GM12878 (cell line): ENCODE measurements around the gene DUS1L. TPM values are rescaled to one million over a fixed set of nuclear protein-coding genes. Genes with fewer than 3 reads are reported as not detected.

Experiments
- ATAC-seq: fragments of 200-7000 bp; cut with Tn5 transposase; 3 replicates; pipeline ENCODE4 v1.9.1; 2020; ENCODE audit warnings: mild to moderate bottlenecking, moderate library complexity
- BruUV-seq: library from RNA; stranded (reverse); fragments of 400-500 nt; replicated peaks from 2 replicates; lab custom pipeline; 2021; lab: Mats Ljungman, UMichigan
- CTCF ChIA-PET: fragments of 300-600 bp; sonication (Branson Sonifier 250); formaldehyde crosslinking; extraction: SDS; loops from one replicate; lab custom pipeline; 2021; ENCODE audit warnings: inconsistent platforms; lab: Yijun Ruan, JAX
- POLR2A ChIA-PET: fragments of 350-600 bp; formaldehyde crosslinking; extraction: SDS; loops from one replicate; lab custom pipeline; 2021; ENCODE audit warnings: inconsistent platforms; lab: Charles Lee
- RAD21 ChIA-PET: fragments of 300-600 bp; sonication (Branson Sonifier 250); formaldehyde crosslinking; loops from one replicate; lab custom pipeline; 2023; ENCODE audit warnings: antibody characterized with exemption; ENCODE audit not compliant: unreplicated experiment; lab: Charles Lee
- SMC1A ChIA-PET: fragments of 300-600 bp; sonication (Branson Sonifier 250); formaldehyde crosslinking; loops from one replicate; lab custom pipeline; 2023; ENCODE audit not compliant: unreplicated experiment, uncharacterized antibody; lab: Charles Lee
- DNase-seq: peaks from one replicate; pipeline ENCODE4 v3.0.0-alpha.2; 2011; ENCODE audit warnings: low read depth, low spot score
- FAIRE-seq: peaks from 3 replicates; lab custom pipeline; 2011; peaks lifted over from hg19 to GRCh38; lab: Jason Lieb, UNC
- H2AFZ ChIP-seq: 2 replicates; pipeline ENCODE4 v1.6.0; 2011; ENCODE audit warnings: low read depth, low read length, control low read depth; ENCODE audit not compliant: control insufficient read depth
- H3K27ac ChIP-seq: 2 replicates; pipeline ENCODE4 v1.5.1; 2011; ENCODE audit warnings: control low read depth; ENCODE audit not compliant: control insufficient read depth, insufficient read depth
- H3K27me3 ChIP-seq, 2 experiments: replicated peaks in 1 of 2; 2 replicates each; pipeline versions ENCODE4 v1.6.0 to v1.6.1; 2011; ENCODE audit warnings: low read length in 1 of 2; ENCODE audit not compliant: control insufficient read depth in 2 of 2, insufficient read depth in 2 of 2
- H3K36me3 ChIP-seq, 2 experiments: 2 replicates each; pipeline ENCODE4 v1.5.1; 2011; ENCODE audit warnings: low read length in 1 of 2; ENCODE audit not compliant: control insufficient read depth in 2 of 2, insufficient read depth in 2 of 2
- H3K4me1 ChIP-seq: 2 replicates; pipeline ENCODE4 v1.6.1; 2011; ENCODE audit warnings: mild to moderate bottlenecking, low read length, moderate library complexity, mixed read lengths; ENCODE audit not compliant: control insufficient read depth, insufficient read depth
- H3K4me2 ChIP-seq: 2 replicates; pipeline ENCODE4 v1.6.0; 2011; ENCODE audit warnings: control low read depth; ENCODE audit not compliant: control insufficient read depth, insufficient read depth
- H3K4me3 ChIP-seq: fragments of 200-600 bp; sonication (generic); 2 replicates; pipeline ENCODE4 v1.5.1; 2016
- H3K79me2 ChIP-seq: 2 replicates; pipeline ENCODE4 v1.6.0; 2011; ENCODE audit warnings: low read length; ENCODE audit not compliant: control insufficient read depth, insufficient read depth
- H3K9ac ChIP-seq: 2 replicates; pipeline ENCODE4 v1.8.0; 2011; ENCODE audit warnings: low read length, control low read depth, mixed read lengths; ENCODE audit not compliant: control insufficient read depth, insufficient read depth
- H3K9me3 ChIP-seq: replicated peaks from 3 replicates; pipeline ENCODE4 v1.5.1; 2011; ENCODE audit warnings: mild to moderate bottlenecking, low read length; ENCODE audit not compliant: control insufficient read depth, insufficient read depth
- H4K20me1 ChIP-seq: 2 replicates; pipeline ENCODE4 v1.6.0; 2011; ENCODE audit not compliant: control insufficient read depth, insufficient read depth
- CREB1 ChIP-seq: IDR thresholded peaks from 2 replicates; pipeline ENCODE4 v1.6.1; 2012; ENCODE audit warnings: low read depth, mild to moderate bottlenecking, inconsistent platforms
- EGR1 ChIP-seq, 2 experiments: IDR thresholded peaks; 1 replicate in 1 of 2; 2 replicates in 1 of 2; pipeline ENCODE4 v1.6.1; 2011 to 2012; ENCODE audit warnings: low read depth in 2 of 2, low read length in 2 of 2, borderline replicate concordance in 1 of 2, mild to moderate bottlenecking in 1 of 2, moderate library complexity in 1 of 2
- EP300 ChIP-seq, 2 experiments: fragments of 150-350 bp in 1 of 2; IDR thresholded peaks; 2 replicates each; pipeline ENCODE4 v1.6.1; 2011 to 2012; ENCODE audit warnings: low read depth in 2 of 2, low read length in 2 of 2, borderline replicate concordance in 1 of 2, improper control_type of control experiment in 1 of 2, inconsistent platforms in 1 of 2; ENCODE audit not compliant: control insufficient read depth in 1 of 2
- KLF5 ChIP-seq: fragments of 450-650 bp; IDR thresholded peaks from 2 replicates; pipeline ENCODE4 v1.6.1; 2014; ENCODE audit warnings: mild to moderate bottlenecking; ENCODE audit not compliant: partially characterized antibody
- MTA2 ChIP-seq: fragments of 450-650 bp; IDR thresholded peaks from 2 replicates; pipeline ENCODE4 v1.6.1; 2016; ENCODE audit warnings: low read depth, mild to moderate bottlenecking, moderate library complexity
- NBN ChIP-seq: fragments of 450-650 bp; IDR thresholded peaks from 2 replicates; pipeline ENCODE4 v1.6.1; 2016
- NR2C1 ChIP-seq: fragments of 450-650 bp; IDR thresholded peaks from 2 replicates; pipeline ENCODE4 v1.6.1; 2017; ENCODE audit warnings: antibody characterized with exemption, mild to moderate bottlenecking, moderate library complexity
- SUZ12 ChIP-seq: fragments of 200-600 bp; sonication (generic); IDR thresholded peaks from one replicate; pipeline ENCODE4 v1.6.1; 2018; ENCODE audit warnings: antibody characterized with exemption, mild to moderate bottlenecking; ENCODE audit not compliant: unreplicated experiment
- ZBED1 ChIP-seq: IDR thresholded peaks from 2 replicates; pipeline ENCODE4 v1.6.1; 2016; ENCODE audit warnings: borderline replicate concordance
- ZNF217 ChIP-seq: fragments of 450-650 bp; IDR thresholded peaks from 2 replicates; pipeline ENCODE4 v1.6.1; 2017; ENCODE audit warnings: antibody characterized with exemption, mild to moderate bottlenecking
- whole genome bisulfite sequencing: methylation state at CpG from one replicate; pipeline ENCODE4 v1.1.6; 2016; ENCODE audit warnings: low lambda C conversion rate; ENCODE audit not compliant: insufficient replicate concordance, insufficient coverage; ENCODE audit errors: missing lambda C conversion rate; 5-methylcytosine and 5-hydroxymethylcytosine counted together
- in situ Hi-C: fragments of 300-500 bp; cut with MboI; formaldehyde crosslinking; loops from 9 replicates; pipeline ENCODE4 v1.14.3; 2018; ENCODE audit warnings: mixed read lengths
- intact Hi-C: fragments of 100-400 bp; cut with micrococcal nuclease; formaldehyde crosslinking; loops from one replicate; pipeline ENCODE4 v1.14.2; 2022; ENCODE audit not compliant: unreplicated experiment
- polyA plus RNA-seq, 11 experiments: library from polyadenylated mRNA; depleted of rRNA in 4 of 11; unstranded in 6 of 11; stranded (reverse) in 5 of 11; fragments of >200 nt; fragmentation: Nextera tagmentation in 4 of 11; fragmentation: Illumina TruSeq in 1 of 11; extraction: Ambion mirVana in 4 of 11; extraction: Trizol in 1 of 11; gene quantifications; 1 replicate in 1 of 11; 2 replicates in 10 of 11; pipeline versions ENCODE4 v1.2.1 to v1.2.3, GENCODE V29; 2011 to 2016; ENCODE audit warnings: inconsistent platforms in 2 of 11, missing spikeins in 2 of 11, low read depth in 1 of 11
- total RNA-seq, 4 experiments: library from RNA; depleted of rRNA in 3 of 4; stranded (reverse); fragments of >200 nt in 3 of 4; fragmentation: Illumina TruSeq in 1 of 4; extraction: Trizol in 1 of 4; gene quantifications; 2 replicates each; pipeline versions ENCODE4 v1.2.1 to v1.2.3, GENCODE V29; 2013 to 2021
- TF ChIP-seq, protein P1 (sequence below): fragments of 450-650 bp; IDR thresholded peaks from 2 replicates; pipeline ENCODE4 v1.6.1; 2016; ENCODE audit warnings: mild to moderate bottlenecking
- TF ChIP-seq, protein P2 (sequence below): fragments of 450-650 bp; IDR thresholded peaks from 2 replicates; pipeline ENCODE4 v1.6.1; 2017; ENCODE audit warnings: mild to moderate bottlenecking, moderate library complexity
- TF ChIP-seq, protein P3 (sequence below): fragments of 150-350 bp; IDR thresholded peaks from 2 replicates; pipeline ENCODE4 v1.6.1; 2016; ENCODE audit warnings: low read depth, low read length

Gene DUS1L
- total and polyA plus RNA-seq, 10 of the 15 experiments (the other 5 are each of a cell fraction or from before 2014, with no cell fraction given), result 6.1 to 157 (median 44.5) TPM

DNA sequence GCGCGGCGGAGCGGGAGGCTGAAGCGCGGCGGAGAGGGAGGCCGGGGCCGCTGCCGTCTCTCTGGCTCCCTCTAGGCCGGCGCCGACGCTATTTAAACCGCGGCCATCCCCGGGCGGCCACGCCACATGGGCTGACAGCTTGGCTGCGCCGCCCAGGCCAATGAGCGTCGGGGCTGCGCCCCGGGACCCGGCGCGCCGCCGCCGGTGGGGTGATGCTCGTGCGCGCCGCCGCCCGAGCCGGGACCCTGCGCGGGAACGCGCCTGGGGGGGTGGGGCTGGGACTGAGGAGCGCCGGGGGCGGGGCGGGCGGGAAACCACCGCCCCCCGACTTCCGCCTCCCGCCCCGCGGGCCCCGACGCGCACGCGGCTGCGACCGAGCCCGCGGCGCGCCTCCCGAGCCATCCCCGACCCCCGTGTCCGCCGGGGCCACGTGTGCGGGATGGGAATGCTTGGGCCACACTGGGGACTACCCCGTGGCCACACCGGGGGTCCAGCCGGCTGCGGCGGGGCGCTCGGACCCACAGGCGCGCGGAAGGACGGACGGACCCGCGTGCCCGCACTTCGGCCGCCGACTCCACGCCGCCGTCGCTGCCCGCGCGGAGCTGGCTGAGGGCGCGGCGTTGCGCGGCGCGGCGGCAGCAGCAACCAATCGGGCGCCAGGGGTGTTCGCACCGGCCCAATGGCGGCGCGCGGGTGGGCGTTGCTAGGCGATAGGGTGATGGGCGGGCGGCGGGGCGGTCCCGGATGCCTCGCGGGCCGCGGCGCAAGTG is 32.8 kb upstream of the DUS1L start, which contains the start of gene FASN (continued):
- TF ChIP-seq, protein P1, sequence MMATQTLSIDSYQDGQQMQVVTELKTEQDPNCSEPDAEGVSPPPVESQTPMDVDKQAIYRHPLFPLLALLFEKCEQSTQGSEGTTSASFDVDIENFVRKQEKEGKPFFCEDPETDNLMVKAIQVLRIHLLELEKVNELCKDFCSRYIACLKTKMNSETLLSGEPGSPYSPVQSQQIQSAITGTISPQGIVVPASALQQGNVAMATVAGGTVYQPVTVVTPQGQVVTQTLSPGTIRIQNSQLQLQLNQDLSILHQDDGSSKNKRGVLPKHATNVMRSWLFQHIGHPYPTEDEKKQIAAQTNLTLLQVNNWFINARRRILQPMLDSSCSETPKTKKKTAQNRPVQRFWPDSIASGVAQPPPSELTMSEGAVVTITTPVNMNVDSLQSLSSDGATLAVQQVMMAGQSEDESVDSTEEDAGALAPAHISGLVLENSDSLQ, result peak; percentile 90
- TF ChIP-seq EGR1 (IDR thresholded peaks at IDR 0.05; ENCODE audit: borderline replicate concordance in 1 of 2, low read depth in 2 of 2, low read length in 2 of 2), result peak in 1 of 2 experiments; percentile 46; a peak in 1 of 3 replicates
- TF ChIP-seq EP300 (IDR thresholded peaks at IDR 0.05; ENCODE audit: borderline replicate concordance in 1 of 2, control insufficient read depth in 1 of 2, low read depth in 2 of 2, low read length in 2 of 2), result no peak
- no peak for TF ChIP-seq SUZ12
- no peak for TF ChIP-seq MTA2
- TF ChIP-seq CREB1, result peak; percentile 77
- TF ChIP-seq ZBED1, result no peak

DNA sequence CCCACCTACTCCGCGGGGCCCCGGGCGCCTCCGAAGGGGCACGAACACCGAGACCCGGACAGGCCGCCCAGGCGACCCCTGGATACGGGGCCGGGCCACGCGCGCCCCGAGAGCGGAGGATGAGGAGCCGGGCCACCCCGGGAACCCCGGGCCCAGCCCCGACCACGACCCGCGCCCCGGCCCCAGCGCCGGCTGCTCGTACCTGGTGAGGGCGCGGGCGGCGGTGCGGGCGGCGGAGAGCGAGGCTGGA is 32.2 kb upstream of the DUS1L start:
- H3K36me3 ChIP-seq, result peaks cover 8 to 25% of the 10 kb centered on the region in 2 experiments; a peak in 3 of 4 replicates
- peak overlapping the region; percentile 92 for H3K4me3 ChIP-seq
- CTCF ChIA-PET, result interaction anchor here (0.7 kb wide), 1 partner anchor 62 kb away, joined by 3 read pairs; no protein-coding TSS in a partner anchor
- H2AFZ ChIP-seq, result no peak overlapping the region
- H3K27me3 ChIP-seq, result no peaks in the 10 kb centered on the region
- H3K4me1 ChIP-seq, result peaks cover 17% of the 10 kb centered on the region
- no TSS peak for BruUV-seq
- in situ Hi-C loops, result no loop called here
- peak overlapping the region; percentile 93 for H3K9ac ChIP-seq
- RAD21 ChIA-PET, result interaction anchor here (1.1 to 1.2 kb wide), 2 partner anchors 9 to 60 kb away, joined by 3 to 5 read pairs; partner anchors contain the start of gene DCXR
- WGBS, result 2% methylated on average over 27 of the region's 36 CpGs
- FAIRE-seq, result no peak
- SMC1A ChIA-PET, result no interaction called here
- H3K79me2 ChIP-seq, result peaks cover 47% of the 10 kb centered on the region
- no peaks in the 10 kb centered on the region for H3K9me3 ChIP-seq
- ATAC-seq, result no peak
- intact Hi-C loops, result loop anchor here (1.0 to 5.0 kb wide), 3 partner anchors 46 to 237 kb away; partner anchors contain the start of genes DCXR, GPS1 and RFNG
- POLR2A ChIA-PET, result interaction anchor here (0.6 to 2.3 kb wide), 9 partner anchors 9 to 228 kb away, joined by 3 to 9 read pairs (median 4); partner anchors contain the start of genes CENPX and LRRC45
- H4K20me1 ChIP-seq, result no peaks in the 10 kb centered on the region; the same call in 1 of the 2 replicates
- no peak for DNase-seq
- peak overlapping the region; percentile 84 for H3K27ac ChIP-seq
- H3K4me2 ChIP-seq, result peak overlapping the region; percentile 25; the same call in 1 of the 2 replicates
- TF ChIP-seq, protein P2, sequence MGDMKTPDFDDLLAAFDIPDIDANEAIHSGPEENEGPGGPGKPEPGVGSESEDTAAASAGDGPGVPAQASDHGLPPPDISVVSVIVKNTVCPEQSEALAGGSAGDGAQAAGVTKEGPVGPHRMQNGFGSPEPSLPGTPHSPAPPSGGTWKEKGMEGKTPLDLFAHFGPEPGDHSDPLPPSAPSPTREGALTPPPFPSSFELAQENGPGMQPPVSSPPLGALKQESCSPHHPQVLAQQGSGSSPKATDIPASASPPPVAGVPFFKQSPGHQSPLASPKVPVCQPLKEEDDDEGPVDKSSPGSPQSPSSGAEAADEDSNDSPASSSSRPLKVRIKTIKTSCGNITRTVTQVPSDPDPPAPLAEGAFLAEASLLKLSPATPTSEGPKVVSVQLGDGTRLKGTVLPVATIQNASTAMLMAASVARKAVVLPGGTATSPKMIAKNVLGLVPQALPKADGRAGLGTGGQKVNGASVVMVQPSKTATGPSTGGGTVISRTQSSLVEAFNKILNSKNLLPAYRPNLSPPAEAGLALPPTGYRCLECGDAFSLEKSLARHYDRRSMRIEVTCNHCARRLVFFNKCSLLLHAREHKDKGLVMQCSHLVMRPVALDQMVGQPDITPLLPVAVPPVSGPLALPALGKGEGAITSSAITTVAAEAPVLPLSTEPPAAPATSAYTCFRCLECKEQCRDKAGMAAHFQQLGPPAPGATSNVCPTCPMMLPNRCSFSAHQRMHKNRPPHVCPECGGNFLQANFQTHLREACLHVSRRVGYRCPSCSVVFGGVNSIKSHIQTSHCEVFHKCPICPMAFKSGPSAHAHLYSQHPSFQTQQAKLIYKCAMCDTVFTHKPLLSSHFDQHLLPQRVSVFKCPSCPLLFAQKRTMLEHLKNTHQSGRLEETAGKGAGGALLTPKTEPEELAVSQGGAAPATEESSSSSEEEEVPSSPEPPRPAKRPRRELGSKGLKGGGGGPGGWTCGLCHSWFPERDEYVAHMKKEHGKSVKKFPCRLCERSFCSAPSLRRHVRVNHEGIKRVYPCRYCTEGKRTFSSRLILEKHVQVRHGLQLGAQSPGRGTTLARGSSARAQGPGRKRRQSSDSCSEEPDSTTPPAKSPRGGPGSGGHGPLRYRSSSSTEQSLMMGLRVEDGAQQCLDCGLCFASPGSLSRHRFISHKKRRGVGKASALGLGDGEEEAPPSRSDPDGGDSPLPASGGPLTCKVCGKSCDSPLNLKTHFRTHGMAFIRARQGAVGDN, result peak; percentile 28; the same call in 1 of the 2 replicates
- no peak for TF ChIP-seq NBN
- TF ChIP-seq ZNF217, result peak; percentile 24; the same call in 1 of the 2 replicates
- TF ChIP-seq NR2C1, result 0 out of 2 replicates have a peak, but pooled peaks have one; percentile 39
- TF ChIP-seq, protein P3, sequence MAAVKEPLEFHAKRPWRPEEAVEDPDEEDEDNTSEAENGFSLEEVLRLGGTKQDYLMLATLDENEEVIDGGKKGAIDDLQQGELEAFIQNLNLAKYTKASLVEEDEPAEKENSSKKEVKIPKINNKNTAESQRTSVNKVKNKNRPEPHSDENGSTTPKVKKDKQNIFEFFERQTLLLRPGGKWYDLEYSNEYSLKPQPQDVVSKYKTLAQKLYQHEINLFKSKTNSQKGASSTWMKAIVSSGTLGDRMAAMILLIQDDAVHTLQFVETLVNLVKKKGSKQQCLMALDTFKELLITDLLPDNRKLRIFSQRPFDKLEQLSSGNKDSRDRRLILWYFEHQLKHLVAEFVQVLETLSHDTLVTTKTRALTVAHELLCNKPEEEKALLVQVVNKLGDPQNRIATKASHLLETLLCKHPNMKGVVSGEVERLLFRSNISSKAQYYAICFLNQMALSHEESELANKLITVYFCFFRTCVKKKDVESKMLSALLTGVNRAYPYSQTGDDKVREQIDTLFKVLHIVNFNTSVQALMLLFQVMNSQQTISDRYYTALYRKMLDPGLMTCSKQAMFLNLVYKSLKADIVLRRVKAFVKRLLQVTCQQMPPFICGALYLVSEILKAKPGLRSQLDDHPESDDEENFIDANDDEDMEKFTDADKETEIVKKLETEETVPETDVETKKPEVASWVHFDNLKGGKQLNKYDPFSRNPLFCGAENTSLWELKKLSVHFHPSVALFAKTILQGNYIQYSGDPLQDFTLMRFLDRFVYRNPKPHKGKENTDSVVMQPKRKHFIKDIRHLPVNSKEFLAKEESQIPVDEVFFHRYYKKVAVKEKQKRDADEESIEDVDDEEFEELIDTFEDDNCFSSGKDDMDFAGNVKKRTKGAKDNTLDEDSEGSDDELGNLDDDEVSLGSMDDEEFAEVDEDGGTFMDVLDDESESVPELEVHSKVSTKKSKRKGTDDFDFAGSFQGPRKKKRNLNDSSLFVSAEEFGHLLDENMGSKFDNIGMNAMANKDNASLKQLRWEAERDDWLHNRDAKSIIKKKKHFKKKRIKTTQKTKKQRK, result no peak
- no peak for TF ChIP-seq KLF5
